ENCODE measurements around the gene SLFN12. TPM values are rescaled to one million over a fixed set of nuclear protein-coding genes. Genes with fewer than 3 reads are reported as not detected.

Gene SLFN12
- total RNA-seq, 1 experiment from 2014 or later, result 33.7 TPM

Other genes with a start within 250 kb of the SLFN12 start
- not detected in 2 replicates for gene SLC35G3, start 238.1 kb downstream of the SLFN12 start, total RNA-seq (2014; rRNA removed)
- gene SLFN5, start 189.4 kb downstream of the SLFN12 start, total RNA-seq (2014; rRNA removed), result 38.5 and 43.5 TPM in 2 replicates
- 22.7 and 23.1 TPM in 2 replicates for gene SLFN11, start 58.9 kb downstream of the SLFN12 start, total RNA-seq (2014; rRNA removed)
- gene SLFN13, start 16.3 kb upstream of the SLFN12 start, total RNA-seq (2014; rRNA removed), result 0.92 and 1.2 TPM in 2 replicates
- 0.19 TPM in 1 of 2 replicates, not detected in the other for gene SLFN12L, start 105.2 kb upstream of the SLFN12 start, total RNA-seq (2014; rRNA removed)
- gene SLFN14, start 128.3 kb upstream of the SLFN12 start, total RNA-seq (2014; rRNA removed), result not detected in 2 replicates
- 6.9 and 7.1 TPM in 2 replicates for gene PEX12, start 146.1 kb upstream of the SLFN12 start, total RNA-seq (2014; rRNA removed)
- gene AP2B1, start 154.8 kb upstream of the SLFN12 start, total RNA-seq (2014; rRNA removed), result 75.3 and 100 TPM in 2 replicates